OCI-LY3 (cell line): Measurements from ENCODE around the gene FURIN.

ENCODE experiments used
- H2AFZ ChIP-seq: fragments of 200-600, 300-600 bp; shearing (Covaris generic); 2 replicates; pipeline ENCODE4 v1.6.0; 2014; ENCODE audit warnings: antibody characterized with exemption, low read depth, low read length
- H3K27ac ChIP-seq: fragments of 200-600, 300-600 bp; sonication (generic); 2 replicates; pipeline ENCODE4 v1.5.1; 2014; ENCODE audit warnings: mild to moderate bottlenecking, low read length, moderate library complexity, mixed read lengths
- H3K27me3 ChIP-seq: fragments of 200-600, 300-600 bp; sonication (generic); 2 replicates; pipeline ENCODE4 v1.6.1; 2014; ENCODE audit warnings: low read depth, low read length, mixed read lengths
- H3K36me3 ChIP-seq: fragments of 200-600, 300-600 bp; sonication (generic); replicated peaks from 2 replicates; pipeline ENCODE3; 2014; ENCODE audit warnings: low read depth, low read length, mixed read lengths
- H3K4me1 ChIP-seq: fragments of 300-600, 200-600 bp; sonication (generic); 2 replicates; pipeline ENCODE4 v1.6.1; 2014; ENCODE audit warnings: low read length, mixed read lengths
- H3K4me2 ChIP-seq: fragments of 200-600, 300-600 bp; sonication (generic); 2 replicates; pipeline ENCODE4 v1.6.1; 2014; ENCODE audit warnings: low read length, mixed read lengths
- H3K4me3 ChIP-seq: fragments of 300-600, 200-600 bp; sonication (generic); 2 replicates; pipeline ENCODE4 v1.5.1; 2014; ENCODE audit warnings: antibody characterized with exemption, mild to moderate bottlenecking, low read length, moderate library complexity
- H3K79me2 ChIP-seq: fragments of 300-600, 200-600 bp; shearing (Covaris generic); 2 replicates; pipeline ENCODE4 v1.6.1; 2014; ENCODE audit warnings: mild to moderate bottlenecking, low read length, mixed read lengths
- H3K9ac ChIP-seq: fragments of 300-600, 200-600 bp; shearing (Covaris generic); 2 replicates; pipeline ENCODE4 v1.6.0; 2014; ENCODE audit warnings: mild to moderate bottlenecking, low read length, moderate library complexity
- H3K9me3 ChIP-seq: fragments of 200-600, 300-600 bp; shearing (Covaris generic); 2 replicates; pipeline ENCODE4 v1.6.1; 2014; ENCODE audit warnings: low read length, mixed read lengths; ENCODE audit not compliant: insufficient read depth
- H4K20me1 ChIP-seq: fragments of 200-600, 300-600 bp; sonication (generic); 2 replicates; pipeline ENCODE4 v1.6.1; 2016; ENCODE audit warnings: low read length, mixed read lengths; ENCODE audit not compliant: insufficient read depth
- CTCF ChIP-seq: fragments of 200-600, 300-600 bp; sonication (generic); IDR thresholded peaks from 2 replicates; pipeline ENCODE4 v1.5.1; 2014; ENCODE audit warnings: antibody characterized with exemption, low read length, low read depth
- EZH2phosphoT487 ChIP-seq: fragments of 200-600 bp; shearing (Covaris generic); IDR thresholded peaks from 2 replicates; pipeline ENCODE4 v1.6.1; 2018; ENCODE audit warnings: antibody characterized with exemption, mixed run types, low read depth

Gene FURIN

GRCh38 chr15:90862964-90863778, 5.2 kb upstream of the FURIN start:
- Histone ChIP-seq H3K79me2 (no peaks in the 10 kb centered on the region), H3K27me3 (peaks cover 18% of the 10 kb centered on the region), H3K4me3 (no peak overlapping the region), H4K20me1 (no peaks in the 10 kb centered on the region), H3K27ac (no peak overlapping the region), H3K4me2 (no peak overlapping the region), H2AFZ (no peak overlapping the region), H3K36me3 (no peaks in the 10 kb centered on the region), H3K9me3 (no peaks in the 10 kb centered on the region), H3K4me1 (no peaks in the 10 kb centered on the region), H3K9ac (no peak overlapping the region)
- no peak for TF ChIP-seq EZH2phosphoT487
- no peak for TF ChIP-seq CTCF

- H3K9me3 ChIP-seq: no peaks in the 10 kb centered on the region
- H4K20me1 ChIP-seq: no peaks in the 10 kb centered on the region
- no peaks in the 10 kb centered on the region for H3K36me3 ChIP-seq
- TF ChIP-seq CTCF (no peak), EZH2phosphoT487 (no peak)
- H3K27me3 ChIP-seq: peaks cover 18% of the 10 kb centered on the region
- H3K27ac ChIP-seq: no peak overlapping the region
- no peak overlapping the region for H3K4me2 ChIP-seq
- H3K4me3 ChIP-seq: no peak overlapping the region
- H3K79me2 ChIP-seq: no peaks in the 10 kb centered on the region
- no peak overlapping the region for H2AFZ ChIP-seq
- H3K9ac ChIP-seq: no peak overlapping the region
- peaks cover under 1% of the 10 kb centered on the region; the same call in 1 of the 2 replicates for H3K4me1 ChIP-seq
Observed at GRCh38 chr15:90863987-90864386, 4.4 kb upstream of the FURIN start.

- Histone ChIP-seq H3K27me3 (peaks cover 18% of the 10 kb centered on the region), H3K36me3 (no peaks in the 10 kb centered on the region), H4K20me1 (no peaks in the 10 kb centered on the region), H3K4me1 (peaks cover 5% of the 10 kb centered on the region), H3K27ac (no peak overlapping the region), H3K9ac (no peak overlapping the region), H3K79me2 (no peaks in the 10 kb centered on the region), H2AFZ (no peak overlapping the region), H3K9me3 (no peaks in the 10 kb centered on the region), H3K4me3 (no peak overlapping the region), H3K4me2 (no peak overlapping the region)
- TF ChIP-seq CTCF (no peak), EZH2phosphoT487 (no peak)
Observed at GRCh38 chr15:90864507-90864906, 3.9 kb upstream of the FURIN start.

- Histone ChIP-seq H3K4me1 (peaks cover 17% of the 10 kb centered on the region), H3K4me2 (no peak overlapping the region), H3K9me3 (no peaks in the 10 kb centered on the region), H2AFZ (no peak overlapping the region), H3K4me3 (no peak overlapping the region), H4K20me1 (no peaks in the 10 kb centered on the region), H3K27me3 (peaks cover 18% of the 10 kb centered on the region), H3K27ac (no peak overlapping the region), H3K9ac (no peak overlapping the region), H3K79me2 (no peaks in the 10 kb centered on the region), H3K36me3 (no peaks in the 10 kb centered on the region)
- TF ChIP-seq CTCF: no peak
- no peak for TF ChIP-seq EZH2phosphoT487
Observed at GRCh38 chr15:90865702-90866101, 2.7 kb upstream of the FURIN start.
